ENCODE results near the gene ANKRD44.
A peak's percentile ranks its signal among the peaks of the same experiment; 100 is the strongest.

Gene ANKRD44

DNA sequence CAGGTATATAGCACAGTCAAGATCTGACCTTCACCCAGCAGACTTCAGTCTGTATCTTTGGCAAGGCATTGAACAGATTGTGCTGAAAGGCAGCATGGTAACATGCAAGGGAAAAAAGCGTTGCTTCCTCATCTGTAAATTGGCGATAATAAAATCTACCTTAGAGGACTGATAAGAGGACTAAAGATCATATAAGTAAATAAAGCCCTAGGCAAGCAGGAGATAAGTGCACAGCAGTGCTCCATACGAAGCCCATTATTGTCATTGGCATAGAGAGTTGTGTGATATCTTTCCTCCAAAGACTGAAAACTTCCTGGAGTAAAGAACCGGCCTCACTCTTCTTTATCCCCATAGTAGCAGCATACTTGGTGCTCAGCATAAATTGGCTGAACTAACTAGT, 162.6 kb downstream of the ANKRD44 start:
- FAIRE-seq, result no peak

DNA sequence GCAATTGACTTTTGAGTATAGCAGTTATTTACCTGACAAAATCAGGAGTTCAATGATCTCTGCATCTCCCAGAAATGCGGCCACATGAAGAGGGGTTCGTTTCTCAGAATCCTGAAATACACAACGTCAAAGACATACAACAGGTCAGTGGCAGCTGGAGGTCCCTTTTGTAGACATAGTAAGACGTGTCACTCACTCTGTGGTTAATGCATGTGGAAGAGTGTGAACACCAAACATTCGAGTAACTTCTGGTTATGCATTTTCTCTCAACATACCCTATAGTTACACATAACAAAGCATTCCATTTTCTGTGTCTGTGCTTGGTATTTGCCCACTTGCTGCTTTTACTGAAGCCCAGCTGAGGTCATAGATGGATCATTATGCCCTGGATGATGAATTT, 163.6 kb downstream of the ANKRD44 start:
- no peak for FAIRE-seq
- DNase-seq (ENCODE audit: low spot score), result no peak

More for the DNA sequence above, 162.6 kb downstream of the ANKRD44 start:
- DNase-seq (ENCODE audit: low spot score), result no peak

DNA sequence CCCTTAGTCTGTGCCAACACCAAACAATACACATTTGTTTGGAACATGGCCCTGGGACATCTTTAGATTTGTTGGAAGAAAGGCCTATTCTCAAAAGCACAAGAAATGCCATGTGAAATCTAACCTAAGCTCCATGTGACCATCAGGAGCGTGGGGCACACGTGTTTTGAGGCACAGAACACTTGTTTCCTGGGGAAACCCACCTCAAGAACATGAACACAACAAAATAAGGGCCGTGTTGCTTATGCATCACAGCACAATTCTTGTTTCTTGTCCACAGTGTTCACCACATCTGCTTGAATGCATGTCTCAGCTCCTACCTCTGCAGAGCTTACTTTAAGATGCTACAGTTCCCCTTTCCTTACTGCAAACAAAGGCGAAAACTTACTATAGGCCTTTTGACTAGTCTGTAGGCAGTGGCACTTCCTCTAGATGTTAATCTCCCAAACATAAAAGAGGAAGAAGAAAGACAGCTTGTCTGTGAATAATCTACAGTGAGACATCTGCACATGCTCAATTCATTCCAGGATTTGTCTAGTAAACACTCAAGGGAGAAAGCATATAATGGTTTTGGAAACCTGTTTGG, 165.0 kb downstream of the ANKRD44 start:
- DNase-seq (ENCODE audit: low spot score) (no peak), FAIRE-seq (no peak)

DNA sequence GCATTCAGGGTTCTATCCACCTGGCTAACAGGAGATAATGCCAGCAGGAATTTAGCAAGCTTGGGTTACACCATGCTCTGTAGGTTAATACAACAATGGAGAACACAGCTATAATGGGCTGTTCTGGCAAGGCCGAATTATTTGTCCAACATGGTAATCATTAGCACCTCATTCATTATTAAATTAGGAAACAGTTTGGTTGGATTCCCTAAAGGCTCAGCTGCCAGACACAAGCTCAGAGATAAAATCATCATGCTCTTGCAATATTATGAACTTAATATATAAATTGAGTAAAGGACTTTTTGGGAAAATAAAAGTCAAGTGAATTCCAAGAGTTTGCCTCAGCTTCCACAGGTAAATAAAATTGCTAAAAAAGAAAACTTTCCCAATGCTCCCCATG, 166.4 kb downstream of the ANKRD44 start:
- FAIRE-seq, result no peak
- DNase-seq (ENCODE audit: low spot score), result no peak

DNA sequence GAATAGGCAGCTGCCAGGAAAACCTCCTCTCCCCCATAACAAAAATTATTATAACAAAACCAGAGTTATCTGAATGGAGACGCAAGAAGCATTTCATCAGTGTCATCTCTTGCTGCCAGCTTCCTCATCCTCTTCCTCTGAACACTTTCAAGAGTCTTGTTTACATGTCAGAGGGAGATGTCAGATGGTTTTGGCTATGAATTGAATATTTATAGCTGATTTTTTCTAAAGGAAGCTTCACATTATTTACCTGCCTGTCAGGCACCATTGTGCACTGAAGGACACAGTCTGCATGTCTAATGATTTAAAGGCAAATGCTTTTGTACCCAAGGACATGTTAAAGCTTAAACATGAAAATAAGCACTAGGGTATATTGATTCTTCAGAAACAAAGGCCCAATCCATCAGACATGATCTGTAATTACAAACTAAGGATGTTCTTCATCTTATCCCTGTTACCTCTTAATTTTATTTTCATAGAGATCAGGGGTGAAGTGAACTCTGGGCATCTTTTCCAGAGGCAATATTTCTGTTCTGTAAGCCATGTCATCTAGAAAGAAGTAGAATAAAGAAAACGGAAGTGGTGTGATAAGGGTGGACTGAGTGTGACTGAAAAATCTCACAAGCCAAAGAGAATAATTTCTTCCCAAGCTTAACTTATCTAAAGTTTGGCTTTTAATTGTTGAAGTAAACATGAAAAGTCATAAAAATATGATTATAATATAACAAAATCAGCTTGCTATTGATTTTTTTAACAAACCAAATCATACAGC, 168.7 kb downstream of the ANKRD44 start:
- DNase-seq (ENCODE audit: low spot score), result no peak
- no peak for FAIRE-seq

DNA sequence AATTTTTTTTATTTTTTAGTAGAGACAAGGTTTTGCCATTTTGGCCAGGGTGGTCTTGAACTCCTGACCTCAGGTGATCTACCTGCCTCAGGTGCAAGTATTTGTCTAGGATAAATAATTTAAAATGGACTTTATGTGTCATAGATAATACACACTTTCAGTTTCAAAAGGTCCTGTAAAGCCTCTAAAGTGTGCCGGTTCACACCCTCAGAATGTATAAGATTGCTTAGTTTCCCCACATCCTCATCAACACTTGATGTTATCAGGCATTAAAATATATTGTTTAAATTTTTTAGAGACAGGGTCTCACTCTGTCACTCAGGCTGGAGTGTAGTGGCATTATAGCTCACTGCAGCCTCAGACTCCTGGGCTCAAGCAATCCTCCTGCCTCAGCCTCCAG, 170.5 kb downstream of the ANKRD44 start:
- FAIRE-seq, result no peak
- no peak for DNase-seq (ENCODE audit: low spot score)

DNA sequence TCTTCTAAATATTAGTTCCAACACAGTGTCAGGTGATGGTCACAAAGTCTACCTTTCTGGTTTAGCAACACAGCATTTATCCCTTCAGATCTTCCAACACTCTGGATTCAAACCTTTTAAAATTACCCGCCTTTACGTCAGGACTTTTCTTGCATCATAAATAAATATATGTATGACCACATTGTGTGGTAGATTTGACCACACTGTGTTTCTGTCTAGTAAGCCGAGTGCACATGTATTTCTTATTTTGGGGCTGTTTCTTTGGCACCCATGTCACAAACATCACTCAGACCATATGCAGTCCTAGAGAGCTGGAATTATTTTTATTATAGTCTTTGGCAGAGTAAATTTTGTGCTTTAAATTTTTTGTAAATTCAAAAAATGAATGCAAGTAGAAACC, 172.1 kb downstream of the ANKRD44 start:
- DNase-seq (ENCODE audit: low spot score) (no peak), FAIRE-seq (no peak)

DNA sequence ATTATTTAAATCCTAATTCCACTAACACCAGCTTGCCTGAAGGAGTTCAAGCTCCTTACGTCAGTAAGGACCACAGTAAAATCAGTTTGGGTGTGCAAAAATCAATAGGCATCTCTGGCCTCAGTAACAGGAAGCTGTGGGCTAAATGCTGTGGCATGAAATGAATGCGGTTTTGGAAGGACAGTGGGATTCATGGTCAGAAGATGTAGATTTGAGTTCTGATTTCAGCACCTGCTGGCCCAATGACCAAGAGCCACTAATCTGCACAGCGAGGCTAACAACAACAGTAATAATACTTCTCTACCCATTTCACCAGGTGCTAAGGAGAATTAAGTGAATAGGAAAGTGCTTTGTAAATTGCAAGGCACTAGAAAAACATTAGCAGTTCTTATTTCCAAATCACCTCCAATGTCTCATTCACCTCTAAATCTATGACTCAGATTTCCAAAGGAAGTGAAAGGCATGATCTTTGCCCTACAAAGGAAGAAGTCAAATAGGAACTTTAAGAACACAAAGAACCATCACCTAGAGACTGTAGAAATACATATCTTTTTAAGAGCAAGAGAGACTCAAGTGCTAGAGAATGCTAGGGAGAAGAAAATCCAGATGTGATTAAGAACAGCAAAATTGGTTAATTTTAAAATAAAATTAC, 172.6 kb downstream of the ANKRD44 start:
- FAIRE-seq (no peak), DNase-seq (ENCODE audit: low spot score) (no peak)

DNA sequence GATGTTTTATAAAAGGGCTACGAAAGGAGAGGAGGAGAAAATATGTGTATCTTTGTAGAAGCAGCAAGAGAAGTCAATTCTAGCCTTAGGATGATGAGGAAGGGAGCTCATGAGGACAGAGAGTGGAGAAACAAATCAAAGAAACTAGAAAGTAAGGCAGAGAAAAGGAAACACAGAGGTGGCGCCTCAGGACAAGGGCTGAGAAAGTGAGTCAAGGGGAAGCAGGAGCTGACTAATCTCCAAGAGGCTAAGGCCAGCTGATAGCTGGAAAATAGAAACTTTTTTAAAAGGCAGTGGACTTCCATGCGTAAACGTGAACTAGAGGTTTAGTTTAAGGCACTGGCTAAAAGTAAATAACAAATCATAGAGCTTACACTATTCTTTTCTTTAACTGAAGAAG, 173.3 kb downstream of the ANKRD44 start:
- DNase-seq (ENCODE audit: low spot score) (no peak), FAIRE-seq (no peak)

DNA sequence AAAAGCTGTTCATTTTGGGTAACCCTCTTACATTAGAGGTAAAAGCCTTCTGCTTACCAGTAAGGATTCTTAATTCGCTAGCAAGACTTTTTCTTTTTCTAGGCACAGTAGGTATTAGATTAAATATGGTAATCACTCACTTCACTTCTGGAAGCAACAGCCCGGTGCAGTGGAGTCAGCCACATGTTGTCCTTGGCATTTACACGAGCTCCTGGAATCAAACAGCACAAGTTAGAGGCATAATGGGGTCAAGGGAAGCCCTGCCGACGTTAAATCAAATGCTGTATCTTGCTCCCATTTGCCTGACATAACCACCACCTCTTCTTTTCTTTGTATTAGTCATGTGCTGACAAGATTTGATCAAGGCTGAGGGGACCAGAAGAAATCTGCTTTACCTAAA, 174.1 kb downstream of the ANKRD44 start:
- FAIRE-seq, result no peak
- DNase-seq (ENCODE audit: low spot score), result no peak

DNA sequence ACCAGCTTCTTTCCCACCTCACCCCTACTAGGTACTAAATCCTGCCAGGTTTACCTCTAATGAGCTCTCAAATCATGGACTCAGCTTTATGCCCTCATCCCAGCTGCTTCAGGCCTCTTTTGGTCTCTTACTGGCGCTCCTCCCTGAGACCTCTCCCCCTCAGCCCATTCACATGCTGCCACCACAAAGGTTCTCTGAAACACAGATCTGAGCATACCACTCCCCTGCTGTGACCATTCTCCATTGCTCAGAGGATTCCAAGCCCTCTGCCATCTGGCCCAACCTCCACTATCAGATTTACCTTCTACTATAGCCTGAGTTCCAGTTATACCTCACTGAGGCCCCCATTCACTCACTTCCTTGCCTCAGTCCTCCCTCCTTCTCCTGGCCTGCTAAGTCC, 174.8 kb downstream of the ANKRD44 start:
- FAIRE-seq, result no peak
- DNase-seq (ENCODE audit: low spot score), result no peak

DNA sequence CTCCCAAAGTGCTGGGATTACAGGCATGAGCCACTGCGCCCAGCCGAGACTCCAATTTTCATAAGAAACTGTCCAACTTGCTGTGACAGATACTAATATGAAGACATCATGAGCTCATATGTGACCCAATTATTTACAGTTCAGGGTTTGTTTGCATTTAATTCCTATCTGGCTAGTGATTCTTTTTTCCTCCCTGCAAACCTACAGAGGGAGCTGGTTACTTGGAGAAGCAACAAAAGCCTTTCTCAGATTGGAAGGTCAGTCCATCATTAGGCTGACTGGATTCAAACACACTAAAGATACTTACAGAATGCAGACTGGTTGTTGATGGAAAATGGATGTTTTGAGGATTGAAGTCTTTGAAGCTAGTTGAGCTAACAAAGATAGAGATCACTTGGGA, 176.4 kb downstream of the ANKRD44 start:
- FAIRE-seq (no peak), DNase-seq (ENCODE audit: low spot score) (no peak)

DNA sequence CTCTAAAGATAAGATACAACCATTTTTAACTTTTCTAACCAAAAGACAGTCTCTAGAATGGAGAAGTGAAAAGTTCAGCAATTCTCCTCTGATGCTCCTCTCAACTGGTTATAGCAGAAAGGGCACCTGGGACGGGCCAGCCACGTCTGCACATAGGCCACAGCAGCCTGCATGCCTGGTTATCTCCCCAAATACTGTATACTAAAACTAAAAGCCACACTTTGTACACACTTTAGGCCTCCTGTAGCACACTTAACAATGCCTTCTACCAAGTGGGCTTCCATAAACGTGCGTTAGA, 179.1 kb downstream of the ANKRD44 start:
- FAIRE-seq, result no peak
- DNase-seq (ENCODE audit: low spot score), result no peak

DNA sequence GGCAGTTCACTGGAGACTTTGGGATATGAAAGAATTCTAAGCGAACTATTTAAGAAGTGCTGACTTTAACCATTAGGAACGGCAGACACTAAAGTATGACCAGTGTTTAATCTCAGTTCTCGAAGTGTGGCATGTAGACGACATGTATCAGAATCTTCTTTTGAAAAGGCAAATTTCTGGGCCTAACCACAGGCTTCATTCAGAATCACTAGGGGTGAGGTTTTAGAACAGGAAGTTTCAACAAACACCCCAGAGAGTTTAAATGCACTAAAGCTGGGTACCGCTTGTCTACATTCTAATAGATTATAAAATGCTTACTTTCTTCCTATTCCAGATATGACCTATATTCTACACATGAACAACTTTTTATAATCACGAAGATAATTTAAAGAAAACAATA, 180.3 kb downstream of the ANKRD44 start:
- no peak for DNase-seq (ENCODE audit: low spot score)
- no peak for FAIRE-seq

DNA sequence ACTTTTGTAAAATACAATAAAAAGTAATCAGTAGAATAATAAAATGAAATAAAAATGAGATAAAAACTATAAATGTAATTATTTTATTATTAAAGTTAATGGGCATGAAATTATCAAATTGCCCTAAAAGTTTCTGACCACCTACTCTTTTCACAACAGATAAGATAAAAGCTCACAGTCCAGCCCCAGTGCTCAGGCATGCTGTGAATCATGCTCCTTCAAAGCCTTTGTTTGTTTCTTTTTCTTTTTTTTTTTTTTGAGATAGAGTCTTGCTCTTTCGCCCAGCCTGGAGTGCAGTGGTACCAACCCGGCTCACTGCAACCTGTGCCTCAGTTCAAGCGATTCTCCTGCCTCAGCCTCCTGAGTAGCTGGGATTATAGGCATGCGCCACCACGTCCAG, 181.7 kb downstream of the ANKRD44 start:
- DNase-seq (ENCODE audit: low spot score) (no peak), FAIRE-seq (no peak)

DNA sequence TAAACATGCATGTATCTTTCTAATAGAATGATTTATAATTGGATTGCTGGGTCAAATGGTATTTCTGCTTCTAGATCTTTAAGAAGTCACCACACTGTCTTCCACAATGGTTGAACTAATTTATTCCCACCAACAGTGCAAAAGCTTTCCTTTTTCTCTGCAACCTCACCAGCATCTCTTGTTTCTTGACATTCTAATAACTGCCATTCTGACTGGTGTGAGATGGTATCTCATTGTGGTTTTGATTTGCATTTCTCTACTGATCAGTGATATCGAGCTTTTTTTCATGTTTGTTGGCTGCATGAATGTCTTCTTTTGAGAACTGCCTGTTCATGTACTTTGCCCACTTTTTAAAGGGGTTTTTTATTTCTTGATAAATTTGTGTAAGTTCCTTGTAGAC, 182.5 kb downstream of the ANKRD44 start:
- DNase-seq (ENCODE audit: low spot score), result no peak
- FAIRE-seq, result no peak

DNA sequence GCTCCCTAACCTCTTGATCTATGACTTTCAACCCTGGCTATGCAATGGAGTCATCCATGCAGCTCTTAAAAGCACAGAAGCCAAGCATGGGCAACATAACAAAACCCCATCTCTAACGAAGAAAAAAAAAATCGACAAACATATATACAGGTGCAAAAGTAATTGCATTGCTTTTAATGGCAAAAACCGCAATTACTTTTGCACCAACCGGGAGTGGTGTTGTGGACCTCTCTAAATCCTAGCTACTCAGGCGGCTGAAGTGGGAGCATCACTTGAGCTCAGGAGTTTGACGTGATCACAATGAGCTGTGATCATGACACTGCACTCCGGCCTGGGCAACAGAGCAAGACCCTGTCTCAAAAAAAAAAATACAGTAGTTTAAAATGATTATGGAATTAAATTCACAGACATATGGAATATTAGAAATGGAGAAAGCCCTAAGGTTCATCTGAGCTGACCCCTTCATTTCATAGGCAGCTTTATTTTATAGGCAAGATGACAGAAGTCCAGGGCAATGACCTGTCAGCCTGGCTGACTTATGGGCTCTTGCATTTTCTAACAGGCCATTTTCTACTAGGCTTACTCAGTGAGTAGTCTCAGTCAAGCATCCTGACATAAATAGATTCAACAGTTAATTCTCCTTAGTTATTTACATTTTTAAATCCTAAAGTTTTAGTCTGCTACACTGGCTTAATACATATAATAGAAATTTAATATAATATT, 183.8 kb downstream of the ANKRD44 start:
- DNase-seq (ENCODE audit: low spot score), result no peak
- no peak for FAIRE-seq

DNA sequence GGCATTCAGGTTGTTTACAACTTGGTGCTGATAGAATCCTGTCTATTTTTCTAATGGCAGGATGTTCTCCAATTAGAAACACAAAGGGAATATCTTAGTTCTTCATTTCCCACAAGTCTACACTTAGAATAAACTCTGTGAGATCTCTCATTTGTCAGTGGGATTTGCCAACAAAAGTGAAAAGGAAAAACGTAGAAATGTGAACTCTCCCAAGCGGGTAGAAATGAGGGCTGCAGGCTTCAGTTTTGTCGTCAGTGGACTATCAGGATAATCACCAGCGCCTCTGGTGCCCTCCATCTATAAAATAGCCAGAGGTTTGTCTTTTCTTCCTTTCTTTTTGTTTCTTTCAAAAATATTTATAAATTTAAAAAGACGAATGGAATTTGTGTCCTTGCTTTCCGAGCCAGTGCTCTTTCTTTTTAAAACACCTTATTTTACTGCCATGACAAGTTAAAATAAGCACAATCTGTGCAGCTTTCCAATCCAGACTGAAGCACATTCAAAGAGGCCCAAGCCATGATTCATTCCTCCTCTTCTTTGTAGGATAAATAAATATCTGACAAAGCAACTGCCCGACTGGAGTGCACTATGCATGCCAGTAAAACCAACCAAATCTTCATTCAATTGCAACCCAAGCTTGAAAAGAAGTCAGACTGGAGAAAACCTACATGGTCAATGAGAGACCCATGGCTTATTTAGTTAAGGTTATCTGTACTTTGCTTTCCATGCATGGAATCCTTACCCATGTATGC, 185.8 kb downstream of the ANKRD44 start:
- no peak for FAIRE-seq

DNA sequence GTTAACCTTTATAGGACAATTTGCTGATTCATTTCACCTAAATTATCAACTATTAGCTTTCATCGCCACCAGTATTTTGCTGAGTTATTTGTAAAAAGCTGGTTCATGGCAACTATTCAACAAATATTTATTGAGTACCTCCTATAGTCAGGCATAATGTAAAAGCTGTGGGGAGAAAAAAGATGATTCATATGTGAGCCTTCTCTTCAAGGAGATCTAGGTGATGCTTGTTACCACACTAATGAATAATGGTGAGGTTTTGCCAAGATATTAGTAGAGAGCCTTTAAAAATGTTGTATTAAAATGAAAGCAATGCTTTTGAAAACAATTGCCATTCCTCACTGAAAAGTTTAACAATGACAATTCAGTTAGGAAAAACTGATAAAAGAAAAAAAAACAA, 187.8 kb downstream of the ANKRD44 start:
- DNase-seq (ENCODE audit: low spot score) (no peak), FAIRE-seq (no peak)

More for the DNA sequence above, 185.8 kb downstream of the ANKRD44 start:
- DNase-seq (ENCODE audit: low spot score), result no peak

DNA sequence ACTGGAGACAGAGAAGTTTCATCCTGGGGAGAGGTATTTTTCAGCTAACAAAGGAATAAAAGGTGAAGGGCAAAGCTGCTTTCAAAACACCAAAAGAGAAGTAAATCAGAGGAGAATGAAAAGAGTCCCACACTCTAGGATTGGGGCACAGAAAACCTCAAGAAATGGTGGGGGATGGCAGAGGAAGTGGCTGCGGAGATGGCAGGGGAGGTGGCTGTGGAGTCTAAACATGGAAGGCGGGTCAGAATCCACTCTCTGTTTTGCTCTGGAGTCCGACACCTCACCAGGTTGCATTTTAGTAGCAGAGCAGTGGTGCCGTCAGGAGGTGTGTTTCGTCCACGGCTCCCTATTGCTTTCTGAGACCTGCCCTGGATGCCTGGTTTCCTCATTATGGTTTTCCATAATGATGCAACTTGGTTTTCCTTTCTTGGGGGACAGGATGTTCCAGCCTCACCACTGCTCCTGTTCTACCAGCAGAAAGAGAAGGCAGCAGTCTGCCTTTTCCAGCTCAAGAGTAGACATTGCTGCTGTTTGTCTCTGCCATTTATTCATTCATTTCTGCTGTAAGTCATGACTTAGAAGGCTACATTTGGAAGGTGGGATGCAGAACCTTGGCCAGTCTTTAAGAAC, 188.7 kb downstream of the ANKRD44 start:
- no peak for DNase-seq (ENCODE audit: low spot score)
- peak; percentile 17 for FAIRE-seq

DNA sequence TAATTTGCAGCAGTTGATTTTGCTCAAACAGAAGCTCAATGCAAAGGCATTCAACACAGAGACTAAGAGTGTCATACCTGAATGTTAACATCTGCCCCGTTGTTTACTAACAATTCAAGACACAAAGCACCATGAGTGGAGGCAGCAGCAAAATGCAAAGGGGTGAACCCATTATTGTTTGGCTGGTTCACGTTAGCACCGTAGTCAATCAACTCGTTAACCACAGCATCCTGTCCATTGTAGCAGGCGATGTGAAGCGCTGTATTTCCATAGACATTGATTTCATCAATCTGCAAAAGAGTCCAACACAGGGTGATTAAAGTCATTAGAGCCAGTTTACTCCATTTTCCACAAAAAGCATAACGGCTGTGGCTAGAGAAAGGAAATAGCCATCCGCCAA, 189.3 kb downstream of the ANKRD44 start:
- no peak for FAIRE-seq
- DNase-seq (ENCODE audit: low spot score), result no peak

Measured in urothelium cell line (cell line).